Fibroblast of mammary gland (primary cell): ENCODE results near the gene CHRNB4.

Experiments
- DNase-seq: peaks from one replicate; pipeline ENCODE4 v3.0.0-alpha.2; 2010; ENCODE audit warnings: low read depth
- H3K4me3 ChIP-seq: 2 replicates; pipeline ENCODE4 v1.5.1; 2011; ENCODE audit warnings: low read depth, mild to moderate bottlenecking, low read length, moderate library complexity; ENCODE audit not compliant: control insufficient read depth
- TF ChIP-seq, protein P1 (sequence below): conservative IDR thresholded peaks from 2 replicates; pipeline ENCODE4 v1.5.1; 2011; ENCODE audit warnings: low read depth, low read length, inconsistent platforms; ENCODE audit not compliant: control insufficient read depth, insufficient read depth

The CHRNB4 gene

GRCh38 chr15:78682693-78683410, 41.8 kb upstream of the CHRNB4 start:
- TF ChIP-seq, protein P1, sequence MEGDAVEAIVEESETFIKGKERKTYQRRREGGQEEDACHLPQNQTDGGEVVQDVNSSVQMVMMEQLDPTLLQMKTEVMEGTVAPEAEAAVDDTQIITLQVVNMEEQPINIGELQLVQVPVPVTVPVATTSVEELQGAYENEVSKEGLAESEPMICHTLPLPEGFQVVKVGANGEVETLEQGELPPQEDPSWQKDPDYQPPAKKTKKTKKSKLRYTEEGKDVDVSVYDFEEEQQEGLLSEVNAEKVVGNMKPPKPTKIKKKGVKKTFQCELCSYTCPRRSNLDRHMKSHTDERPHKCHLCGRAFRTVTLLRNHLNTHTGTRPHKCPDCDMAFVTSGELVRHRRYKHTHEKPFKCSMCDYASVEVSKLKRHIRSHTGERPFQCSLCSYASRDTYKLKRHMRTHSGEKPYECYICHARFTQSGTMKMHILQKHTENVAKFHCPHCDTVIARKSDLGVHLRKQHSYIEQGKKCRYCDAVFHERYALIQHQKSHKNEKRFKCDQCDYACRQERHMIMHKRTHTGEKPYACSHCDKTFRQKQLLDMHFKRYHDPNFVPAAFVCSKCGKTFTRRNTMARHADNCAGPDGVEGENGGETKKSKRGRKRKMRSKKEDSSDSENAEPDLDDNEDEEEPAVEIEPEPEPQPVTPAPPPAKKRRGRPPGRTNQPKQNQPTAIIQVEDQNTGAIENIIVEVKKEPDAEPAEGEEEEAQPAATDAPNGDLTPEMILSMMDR: no peak
- H3K4me3 ChIP-seq: no peak overlapping the region
- no peak for DNase-seq

DNA sequence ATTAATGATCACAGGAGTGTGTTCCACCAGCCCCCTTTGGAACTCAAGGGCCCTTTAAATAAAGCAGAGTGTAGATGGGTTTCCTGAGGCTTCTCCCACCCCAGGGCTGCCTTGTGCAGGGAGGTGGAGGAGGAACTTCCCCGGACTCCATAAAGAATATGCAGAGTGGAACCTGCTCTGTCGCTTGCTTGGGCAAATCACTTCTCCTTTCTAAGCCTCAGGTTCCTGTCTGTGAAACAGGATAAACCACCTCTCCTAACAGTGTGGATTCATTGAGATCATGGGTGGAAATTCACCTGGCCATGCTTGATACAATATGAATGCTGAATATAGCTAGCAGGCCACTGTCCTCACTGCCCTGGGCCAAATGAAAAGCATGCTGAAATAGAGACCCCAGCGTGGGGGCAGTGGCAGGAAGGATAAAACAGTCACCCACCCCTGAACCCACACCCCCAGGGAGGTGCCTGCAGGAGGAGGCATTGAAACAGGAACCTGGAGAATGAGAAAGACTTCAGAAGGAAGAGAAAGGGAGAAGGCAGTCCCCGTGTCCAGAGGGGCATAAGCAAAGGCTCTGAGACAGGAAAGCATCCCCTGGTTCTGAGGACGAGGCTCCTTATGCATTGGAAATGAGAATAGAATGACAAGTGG, 41.1 kb upstream of the CHRNB4 start:
- no peak for DNase-seq
- no peak overlapping the region for H3K4me3 ChIP-seq
- TF ChIP-seq, protein P1: no peak

DNA sequence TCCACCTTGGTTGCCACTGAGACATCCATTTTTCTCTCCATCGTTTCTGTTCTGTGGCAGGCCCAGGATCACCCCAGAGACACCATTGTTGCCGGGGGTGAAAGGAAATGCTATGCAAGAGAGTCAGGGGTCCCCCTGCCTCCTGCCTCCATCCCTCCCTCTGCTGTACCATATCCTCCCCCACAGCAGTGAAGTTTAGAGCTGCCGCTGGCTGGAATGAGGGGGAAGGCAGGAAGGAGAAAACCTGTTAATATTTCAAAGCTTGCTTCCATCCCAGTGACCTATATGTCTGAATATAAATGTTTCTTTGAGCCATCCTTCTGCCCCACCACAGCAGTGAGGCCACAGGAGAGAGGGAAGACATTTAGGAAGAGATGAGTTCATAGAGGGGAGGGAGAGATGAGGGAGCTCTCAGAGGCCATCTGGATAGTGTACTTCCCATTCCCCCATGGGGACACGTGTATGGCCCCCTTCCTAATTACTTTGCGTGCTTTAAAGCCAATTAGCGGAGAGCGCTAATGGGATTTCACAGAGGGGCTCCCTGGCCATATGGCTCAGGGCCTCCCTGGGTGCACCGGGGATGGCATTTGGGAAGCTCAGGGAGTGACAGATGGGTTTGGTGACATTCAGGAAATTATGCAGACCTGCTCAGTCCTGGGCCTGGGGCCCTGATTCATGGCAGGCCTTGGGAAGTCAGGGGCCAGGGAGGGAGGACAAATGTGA, 40.4 kb upstream of the CHRNB4 start:
- TF ChIP-seq, protein P1: no peak
- no peak overlapping the region for H3K4me3 ChIP-seq
- DNase-seq: no peak

DNA sequence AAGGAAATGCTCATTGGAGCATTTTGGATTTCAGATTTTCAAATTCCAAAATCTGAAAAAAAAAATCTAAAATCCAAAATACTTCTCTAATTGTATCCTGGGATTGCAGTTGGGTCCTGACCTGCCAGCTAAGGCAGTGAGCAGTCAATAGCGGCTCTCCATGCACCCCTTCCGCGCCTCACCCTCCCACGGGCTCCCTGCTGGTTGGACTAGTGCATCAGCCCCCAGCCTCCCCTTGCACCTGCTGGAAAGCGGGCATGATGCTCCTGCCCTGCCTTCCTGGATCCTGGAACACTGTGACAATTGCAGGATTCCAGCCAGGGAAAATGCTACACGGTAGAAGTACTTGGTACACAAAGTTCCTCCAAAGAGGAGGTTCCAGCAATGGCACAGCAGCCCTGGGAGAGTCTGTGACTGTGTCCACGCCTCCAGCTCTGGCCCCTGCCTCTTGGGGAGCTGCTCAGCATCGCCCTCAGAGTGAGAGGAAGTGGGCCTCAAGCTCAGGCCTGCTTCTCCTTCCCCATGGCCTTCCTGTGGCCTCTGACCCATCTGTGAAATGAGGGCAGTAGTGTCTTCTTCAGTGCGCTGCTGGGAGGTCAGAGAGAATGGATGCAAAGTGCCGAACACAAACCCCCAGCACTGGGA, 39.5 kb upstream of the CHRNB4 start:
- no peak overlapping the region for H3K4me3 ChIP-seq
- no peak for DNase-seq
- TF ChIP-seq, protein P1: no peak

GRCh38 chr15:78679089-78679511, 38.1 kb upstream of the CHRNB4 start:
- TF ChIP-seq, protein P1: no peak
- no peak for DNase-seq
- H3K4me3 ChIP-seq: no peak overlapping the region

GRCh38 chr15:78676424-78677110, 35.6 kb upstream of the CHRNB4 start:
- no peak for DNase-seq
- no peak overlapping the region for H3K4me3 ChIP-seq
- TF ChIP-seq, protein P1: no peak
